ENCODE measurements around the gene DAZAP2. TPM values are rescaled to one million over a fixed set of nuclear protein-coding genes. Genes with fewer than 3 reads are reported as not detected.
"Not testable (repeated sequence)": the region's sequence is repeated elsewhere in the genome, so short reads cannot be mapped to it uniquely, and the experiment has no call there.

DAZAP2 gene
- polyA plus RNA-seq, 5 donors: 197 to 236 (median 206) TPM

DNA sequence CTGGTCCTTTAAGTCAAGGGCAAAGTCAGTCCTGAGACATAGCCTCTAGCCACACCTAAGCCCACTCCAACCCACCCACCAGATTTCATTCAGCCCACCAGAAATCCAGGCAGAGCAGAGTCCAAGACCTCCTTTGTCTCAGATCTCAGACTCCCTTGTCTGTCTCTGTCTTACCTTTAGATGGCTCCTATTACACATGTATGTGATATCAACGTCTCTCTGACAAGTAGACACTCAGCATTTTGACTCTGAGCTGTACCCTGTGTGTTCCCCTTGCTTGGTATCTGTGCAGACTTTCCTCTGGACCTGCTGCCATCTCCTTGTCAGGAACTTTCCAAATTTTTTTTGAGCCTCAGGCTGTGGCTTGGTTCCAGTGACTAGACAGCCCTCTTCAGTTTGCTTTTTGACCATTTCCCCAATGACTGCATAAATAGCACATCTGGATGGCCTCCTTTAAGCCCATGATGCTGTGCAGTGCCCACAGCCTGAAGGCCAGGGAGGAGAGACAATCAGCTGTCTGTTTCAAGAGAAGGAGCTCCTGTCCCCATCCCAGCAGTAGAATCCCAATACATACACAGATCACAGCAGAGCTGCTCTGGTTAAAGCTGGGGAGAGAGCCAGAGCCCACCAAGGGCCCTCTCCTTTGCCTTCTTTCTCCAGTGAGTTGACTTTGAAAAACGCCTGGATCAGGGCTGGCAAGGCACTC, 27.8 kb upstream of the DAZAP2 start:
- DNase-seq: no peak

- DNase-seq: no peak
Observed at GRCh38 chr12:51214895-51215294, 23.7 kb upstream of the DAZAP2 start.

DNA sequence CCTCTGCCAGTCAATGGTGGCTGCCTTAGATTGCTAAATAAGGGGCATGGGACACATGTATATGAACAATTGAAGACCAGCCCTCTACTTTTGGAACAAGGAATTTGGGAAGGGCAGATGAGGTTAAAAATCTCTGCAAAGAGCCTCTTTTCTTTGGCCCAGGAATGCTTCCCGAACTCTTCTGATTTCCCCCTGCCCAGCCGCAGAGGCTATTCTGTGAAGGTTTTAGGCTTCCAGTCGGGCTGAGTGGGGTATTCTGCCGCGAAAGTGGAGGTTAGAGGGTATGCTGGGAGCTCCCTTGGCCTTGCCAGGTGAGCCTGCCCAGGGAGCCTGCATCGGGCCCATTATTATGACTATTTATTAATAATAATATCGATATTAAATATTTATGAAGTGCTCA, 22.0 kb upstream of the DAZAP2 start:
- DNase-seq: no peak

GRCh38 chr12:51217133-51217967, 21.3 kb upstream of the DAZAP2 start:
- peak; percentile 32 to 44 for DNase-seq

DNA sequence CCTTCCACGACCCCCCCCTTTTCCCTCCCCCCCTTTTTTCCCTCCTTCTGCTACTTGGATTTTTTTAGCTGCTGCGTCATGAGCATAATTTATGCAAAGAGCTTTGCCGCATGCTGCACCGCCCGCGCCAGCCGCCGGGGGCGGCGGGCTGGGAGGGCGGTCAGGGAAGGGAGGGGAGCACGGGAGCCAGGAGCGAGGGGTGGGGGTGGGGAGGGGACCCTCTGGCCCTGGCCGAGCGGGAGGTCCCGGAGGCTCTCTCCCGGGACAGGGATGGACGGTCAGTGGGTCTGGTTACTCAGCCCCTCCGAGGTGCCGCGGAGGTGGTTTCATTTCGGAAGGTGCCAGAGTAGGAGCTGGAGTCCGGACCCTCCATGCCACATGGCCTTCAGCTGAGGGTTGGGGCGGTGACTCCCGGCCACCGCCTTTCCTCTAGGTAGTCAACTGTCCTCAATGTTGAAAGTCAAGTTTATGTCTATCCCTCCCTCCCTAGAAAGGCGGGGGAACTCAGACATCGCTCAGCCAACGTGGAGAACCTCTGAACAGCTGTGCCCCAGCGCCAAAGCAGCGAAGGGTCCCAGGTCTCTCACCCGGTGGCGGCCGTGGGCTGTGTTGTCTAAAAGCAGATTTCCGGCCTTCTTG, 20.5 kb upstream of the DAZAP2 start, which contains the start of gene POU6F1:
Gene POU6F1 (minus strand): TSS at position 95 of the 639 bp plus-strand sequence. CDS start 11,226 bp downstream, outside the sequence.
- DNase-seq: peak; percentile 89 to 90

GRCh38 chr12:51218607-51219161, 19.9 kb upstream of the DAZAP2 start:
- no peak for DNase-seq

DNA sequence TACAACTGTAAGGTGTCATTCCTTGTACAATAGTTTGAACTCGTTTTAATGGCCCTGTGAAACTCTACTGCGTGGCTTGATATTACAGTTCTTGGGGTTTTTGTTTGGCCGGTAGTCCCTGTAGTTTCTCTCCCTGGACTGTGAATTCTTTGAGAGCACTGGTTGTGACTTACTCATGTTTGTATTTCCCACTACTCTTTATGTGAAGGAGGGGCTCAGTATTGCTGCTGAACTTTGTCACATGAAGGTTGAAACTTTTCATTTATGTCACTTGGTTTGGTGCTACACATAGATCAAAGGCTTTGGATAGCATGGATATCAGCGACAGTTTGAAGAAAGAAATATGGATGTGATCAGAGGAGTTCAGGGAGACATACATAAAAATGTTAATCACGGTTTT, 19.3 kb upstream of the DAZAP2 start:
- DNase-seq: no peak

- DNase-seq: not testable (repeated sequence)
Observed at GRCh38 chr12:51219857-51220256, 18.8 kb upstream of the DAZAP2 start.

DNA sequence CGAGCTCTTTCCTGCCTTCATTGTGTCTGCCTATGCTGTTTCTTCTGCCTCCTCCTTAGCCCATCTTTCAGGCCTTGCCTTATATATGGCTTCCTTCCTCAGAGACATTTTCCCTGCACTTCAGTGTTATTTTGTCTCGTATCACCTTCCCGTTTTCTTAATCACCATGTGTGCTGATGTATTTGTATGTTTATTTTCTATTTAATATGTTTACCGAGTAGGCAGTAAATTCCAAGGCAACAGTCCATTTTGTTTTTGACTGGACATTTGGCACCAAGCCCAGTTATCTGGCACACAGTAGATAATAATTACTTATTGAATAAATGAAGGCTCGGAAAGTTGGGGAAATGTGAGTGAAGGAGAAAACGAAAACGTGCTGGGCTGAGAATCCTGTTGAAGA, 16.2 kb upstream of the DAZAP2 start:
- DNase-seq: peak; percentile 25 to 32

GRCh38 chr12:51224625-51225024, 14.0 kb upstream of the DAZAP2 start:
- no peak for DNase-seq

GRCh38 chr12:51225234-51225633, 13.4 kb upstream of the DAZAP2 start:
- DNase-seq: no peak

- DNase-seq: no peak
Observed at GRCh38 chr12:51225771-51226170, 12.9 kb upstream of the DAZAP2 start.

- DNase-seq: not testable (repeated sequence)
Observed at GRCh38 chr12:51227112-51227511, 11.5 kb upstream of the DAZAP2 start.

DNA sequence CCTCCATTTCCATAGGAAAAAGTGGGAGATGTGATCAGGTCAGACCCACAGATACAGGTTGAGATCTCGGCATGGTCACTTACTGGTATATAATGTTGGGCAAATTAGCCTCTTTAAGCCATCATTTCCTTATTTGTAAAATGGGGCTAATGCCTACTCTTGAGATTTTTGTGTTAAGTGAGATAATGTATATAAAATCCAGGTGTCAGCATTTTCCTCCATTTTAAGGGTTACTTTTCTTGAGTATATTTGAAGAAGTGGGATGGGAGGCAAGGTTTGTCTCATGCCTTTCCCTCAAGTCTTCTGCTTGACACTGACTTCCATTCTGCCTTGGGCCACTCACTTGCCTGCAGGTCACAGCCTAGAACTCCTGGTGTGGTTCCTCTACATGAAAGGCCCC, 10.7 kb upstream of the DAZAP2 start:
- no peak for DNase-seq

GRCh38 chr12:51229116-51229809, 9.4 kb upstream of the DAZAP2 start:
- no peak for DNase-seq

DNA sequence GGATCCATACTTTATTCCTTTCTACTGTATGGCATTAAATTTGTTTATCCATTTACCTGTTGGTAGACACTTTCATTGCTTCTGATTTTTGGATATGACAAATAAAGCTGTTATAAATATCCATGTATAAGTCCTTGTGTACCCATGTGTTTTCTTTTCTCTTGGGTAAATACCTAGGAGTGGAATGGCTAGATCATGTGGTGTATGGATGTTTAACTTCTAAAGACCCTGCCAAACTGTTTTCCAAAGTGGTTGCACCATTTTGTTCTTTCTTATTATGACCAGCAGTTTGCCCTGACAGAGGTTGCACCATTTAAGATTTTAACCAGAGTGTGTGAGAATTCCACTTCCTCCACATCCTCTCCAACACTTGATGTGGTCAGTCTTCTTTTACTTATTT, 6.0 kb upstream of the DAZAP2 start:
- DNase-seq: no peak

- no peak for DNase-seq
Observed at GRCh38 chr12:51234530-51234929, 4.1 kb upstream of the DAZAP2 start.

DNA sequence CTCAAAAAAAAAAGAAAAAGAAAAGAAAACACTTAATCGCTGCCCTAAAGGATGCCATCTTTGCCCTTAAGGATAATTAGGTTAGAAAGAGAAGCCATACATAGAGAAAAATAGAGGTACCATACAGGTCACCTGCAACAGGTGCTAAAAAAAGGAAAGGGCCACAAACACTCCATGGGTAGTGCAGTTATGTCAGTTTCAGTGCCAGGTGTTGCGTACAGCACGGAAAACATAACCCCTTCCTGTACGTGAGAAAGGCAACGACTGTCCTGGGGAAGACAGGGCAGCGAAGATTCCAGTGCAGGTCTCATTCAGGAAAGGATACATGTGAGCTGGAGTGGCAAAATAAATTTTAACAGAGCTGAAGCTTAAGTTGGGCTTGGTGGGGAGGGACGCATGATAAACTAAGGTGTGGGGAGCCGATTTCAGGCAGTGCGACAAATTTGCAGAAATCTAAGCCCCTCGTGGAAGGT, 553 bp upstream of the DAZAP2 start:
- no peak for DNase-seq

- DNase-seq: no peak
Observed at GRCh38 chr12:51240971-51241370, 2.3 kb downstream of the DAZAP2 start.

DNA sequence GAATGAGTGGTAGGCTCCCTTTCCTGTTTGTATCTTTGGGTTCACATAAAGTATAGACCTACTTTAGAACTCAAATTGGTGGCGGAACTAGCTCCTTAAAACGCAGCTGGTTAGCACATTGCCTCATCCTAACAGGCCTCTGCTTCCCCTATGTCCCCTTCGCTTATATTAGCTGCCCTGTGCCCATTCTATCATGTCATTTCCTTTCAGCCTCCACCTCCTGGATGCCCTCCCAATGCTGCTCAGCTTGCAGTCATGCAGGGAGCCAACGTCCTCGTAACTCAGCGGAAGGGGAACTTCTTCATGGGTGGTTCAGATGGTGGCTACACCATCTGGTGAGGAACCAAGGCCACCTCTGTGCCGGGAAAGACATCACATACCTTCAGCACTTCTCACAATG, 3.5 kb downstream of the DAZAP2 start:
- no peak for DNase-seq

GRCh38 chr12:51242876-51243275, 4.2 kb downstream of the DAZAP2 start:
- DNase-seq: no peak

GRCh38 chr12:51244269-51244668, 5.6 kb downstream of the DAZAP2 start:
- DNase-seq: no peak

All from right lung (tissue), 5 donors.